ENCODE measurements around the gene GLTP.

- no peak for TF ChIP-seq EZH2 (IDR thresholded peaks at IDR 0.05; ENCODE audit: insufficient read depth, poor library complexity, severe bottlenecking)
- TF ChIP-seq EZH2phosphoT487 (IDR thresholded peaks at IDR 0.05; ENCODE audit: insufficient read depth, low read depth), result no peak
Measured at GRCh38 chr12:109804820-109805761, 75.2 kb downstream of the GLTP start.
